Neuron (in vitro differentiated cells): ENCODE results near the gene PANK4.

Experiments
- H2AFZ ChIP-seq: one replicate; pipeline ENCODE4 v1.6.1; 2013; ENCODE audit warnings: low read depth, mild to moderate bottlenecking, inconsistent platforms, low read length, moderate library complexity
- H3K27me3 ChIP-seq: one replicate; pipeline ENCODE4 v1.6.1; 2013; ENCODE audit warnings: low read length; ENCODE audit not compliant: insufficient read depth
- H3K36me3 ChIP-seq: one replicate; pipeline ENCODE4 v1.6.1; 2013; ENCODE audit warnings: low read length; ENCODE audit not compliant: insufficient read depth
- H3K4me1 ChIP-seq: one replicate; pipeline ENCODE4 v1.6.1; 2013; ENCODE audit warnings: low read length; ENCODE audit not compliant: insufficient read depth
- H3K4me3 ChIP-seq: 2 replicates; pipeline ENCODE4 v1.5.1; 2013; ENCODE audit warnings: mild to moderate bottlenecking, low read length, moderate library complexity
- H3K9me3 ChIP-seq: one replicate; pipeline ENCODE4 v1.6.1; 2013; ENCODE audit warnings: low read length

PANK4 gene

GRCh38 chr1:2472561-2473177, 53.7 kb downstream of the PANK4 start:
- peaks cover 61% of the 10 kb centered on the region for H3K27me3 ChIP-seq
- peaks cover 44% of the 10 kb centered on the region for H3K4me1 ChIP-seq
- H3K9me3 ChIP-seq = no peaks in the 10 kb centered on the region
- H3K4me3 ChIP-seq = no peak overlapping the region
- H3K36me3 ChIP-seq = no peaks in the 10 kb centered on the region
- no peak overlapping the region for H2AFZ ChIP-seq

GRCh38 chr1:2472109-2472508, 54.3 kb downstream of the PANK4 start:
- no peak overlapping the region for H3K4me3 ChIP-seq
- H2AFZ ChIP-seq = no peak overlapping the region
- peaks cover 39% of the 10 kb centered on the region for H3K4me1 ChIP-seq
- H3K9me3 ChIP-seq = no peaks in the 10 kb centered on the region
- peaks cover 59% of the 10 kb centered on the region for H3K27me3 ChIP-seq
- no peaks in the 10 kb centered on the region for H3K36me3 ChIP-seq

- H3K4me1 ChIP-seq = peaks cover 44% of the 10 kb centered on the region
- H3K36me3 ChIP-seq = no peaks in the 10 kb centered on the region
- H3K27me3 ChIP-seq = peaks cover 58% of the 10 kb centered on the region
- no peak overlapping the region for H2AFZ ChIP-seq
- H3K4me3 ChIP-seq = no peak overlapping the region
- H3K9me3 ChIP-seq = no peaks in the 10 kb centered on the region
Observed at GRCh38 chr1:2471587-2472001, 54.8 kb downstream of the PANK4 start.

GRCh38 chr1:2471159-2471471, 55.3 kb downstream of the PANK4 start:
- H2AFZ ChIP-seq = no peak overlapping the region
- no peaks in the 10 kb centered on the region for H3K36me3 ChIP-seq
- H3K4me1 ChIP-seq = peaks cover 49% of the 10 kb centered on the region
- peaks cover 58% of the 10 kb centered on the region for H3K27me3 ChIP-seq
- H3K9me3 ChIP-seq = no peaks in the 10 kb centered on the region
- no peak overlapping the region for H3K4me3 ChIP-seq

- H3K36me3 ChIP-seq = no peaks in the 10 kb centered on the region
- no peaks in the 10 kb centered on the region for H3K9me3 ChIP-seq
- H3K4me1 ChIP-seq = peaks cover 54% of the 10 kb centered on the region
- no peak overlapping the region for H2AFZ ChIP-seq
- H3K27me3 ChIP-seq = peaks cover 64% of the 10 kb centered on the region
- no peak overlapping the region for H3K4me3 ChIP-seq
Observed at GRCh38 chr1:2470290-2471158, 55.9 kb downstream of the PANK4 start.

GRCh38 chr1:2469103-2469940, 57.1 kb downstream of the PANK4 start:
- Histone ChIP-seq H3K27me3 (peaks cover 72% of the 10 kb centered on the region), H2AFZ (no peak overlapping the region), H3K36me3 (no peaks in the 10 kb centered on the region), H3K4me1 (peaks cover 46% of the 10 kb centered on the region), H3K4me3 (no peak overlapping the region), H3K9me3 (no peaks in the 10 kb centered on the region)

GRCh38 chr1:2468540-2468939, 57.9 kb downstream of the PANK4 start:
- no peaks in the 10 kb centered on the region for H3K9me3 ChIP-seq

GRCh38 chr1:2468041-2468472, 58.3 kb downstream of the PANK4 start:
- Histone ChIP-seq H3K4me1 (peaks cover 41% of the 10 kb centered on the region), H3K9me3 (no peaks in the 10 kb centered on the region), H2AFZ (no peak overlapping the region), H3K27me3 (peaks cover 82% of the 10 kb centered on the region), H3K4me3 (no peak overlapping the region), H3K36me3 (no peaks in the 10 kb centered on the region)

More at GRCh38 chr1:2468540-2468939, 57.9 kb downstream of the PANK4 start:
- H3K36me3 ChIP-seq = no peaks in the 10 kb centered on the region
- peaks cover 41% of the 10 kb centered on the region for H3K4me1 ChIP-seq
- no peak overlapping the region for H2AFZ ChIP-seq
- peaks cover 79% of the 10 kb centered on the region for H3K27me3 ChIP-seq
- H3K4me3 ChIP-seq = no peak overlapping the region

GRCh38 chr1:2466958-2467554, 59.3 kb downstream of the PANK4 start:
- H3K9me3 ChIP-seq = no peaks in the 10 kb centered on the region
- H3K36me3 ChIP-seq = no peaks in the 10 kb centered on the region
- no peak overlapping the region for H2AFZ ChIP-seq
- H3K4me1 ChIP-seq = peaks cover 35% of the 10 kb centered on the region
- no peak overlapping the region for H3K4me3 ChIP-seq
- H3K27me3 ChIP-seq = peaks cover 78% of the 10 kb centered on the region

GRCh38 chr1:2466270-2466665, 60.1 kb downstream of the PANK4 start:
- peaks cover 76% of the 10 kb centered on the region for H3K27me3 ChIP-seq
- no peak overlapping the region for H3K4me3 ChIP-seq
- H3K4me1 ChIP-seq = peaks cover 35% of the 10 kb centered on the region

GRCh38 chr1:2465371-2466269, 60.8 kb downstream of the PANK4 start:
- Histone ChIP-seq H3K9me3 (no peaks in the 10 kb centered on the region), H3K27me3 (peaks cover 77% of the 10 kb centered on the region), H3K4me3 (no peak overlapping the region), H3K4me1 (peaks cover 32% of the 10 kb centered on the region), H3K36me3 (no peaks in the 10 kb centered on the region), H2AFZ (no peak overlapping the region)

More at GRCh38 chr1:2466270-2466665, 60.1 kb downstream of the PANK4 start:
- Histone ChIP-seq H3K36me3 (no peaks in the 10 kb centered on the region), H3K9me3 (no peaks in the 10 kb centered on the region), H2AFZ (no peak overlapping the region)

GRCh38 chr1:2463396-2463795, 63.0 kb downstream of the PANK4 start:
- Histone ChIP-seq H3K27me3 (peaks cover 66% of the 10 kb centered on the region), H3K4me1 (peaks cover 28% of the 10 kb centered on the region), H2AFZ (no peak overlapping the region), H3K36me3 (no peaks in the 10 kb centered on the region), H3K9me3 (no peaks in the 10 kb centered on the region), H3K4me3 (no peak overlapping the region)
